GM12891 (cell line): ENCODE data around the gene GNPTAB.
"Not testable (repeated sequence)": the region's sequence is repeated elsewhere in the genome, so short reads cannot be mapped to it uniquely, and the experiment has no call there.

ENCODE experiments used
- DNase-seq: peaks from one replicate; pipeline ENCODE4 v3.0.0; 2011; ENCODE audit warnings: low spot score; ENCODE audit not compliant: insufficient read length
- FAIRE-seq: peaks from 2 replicates; lab custom pipeline; 2011; peaks lifted over from hg19 to GRCh38; lab: Jason Lieb, UNC
- PAX5 ChIP-seq: IDR thresholded peaks from 2 replicates; pipeline ENCODE4 v1.6.1; 2011; ENCODE audit warnings: low read length, moderate library complexity, mild to moderate bottlenecking; ENCODE audit not compliant: insufficient read depth, severe bottlenecking
- POLR2A ChIP-seq: IDR thresholded peaks from 2 replicates; pipeline ENCODE4 v1.6.1; 2011; ENCODE audit warnings: low read depth, low read length, control low read depth
- POLR2AphosphoS5 ChIP-seq: IDR thresholded peaks from 2 replicates; pipeline ENCODE4 v1.6.1; 2011; ENCODE audit warnings: low read depth, low read length, control low read depth
- POU2F2 ChIP-seq: IDR thresholded peaks from 2 replicates; pipeline ENCODE4 v1.6.1; 2011; ENCODE audit warnings: low read depth, mild to moderate bottlenecking, control low read depth, low read length, moderate library complexity
- SPI1 ChIP-seq: IDR thresholded peaks from 2 replicates; pipeline ENCODE4 v1.6.1; 2011; ENCODE audit warnings: low read depth, low read length, control low read depth
- TAF1 ChIP-seq: IDR thresholded peaks from 2 replicates; pipeline ENCODE4 v1.6.1; 2011; ENCODE audit warnings: low read depth, low read length, control low read depth

Gene GNPTAB

GRCh38 chr12:101866615-101867373 lies 36.0 kb upstream of the GNPTAB start:
- TF ChIP-seq TAF1 (no peak), POLR2A (no peak), POLR2AphosphoS5 (no peak), POU2F2 (no peak), SPI1 (no peak), PAX5 (no peak)
- no peak for DNase-seq
- FAIRE-seq, result no peak

- DNase-seq (no peak), FAIRE-seq (no peak)
- no peak for TF ChIP-seq POLR2AphosphoS5
- TF ChIP-seq POU2F2, result no peak
- no peak for TF ChIP-seq TAF1
- no peak for TF ChIP-seq POLR2A
- no peak for TF ChIP-seq SPI1
- TF ChIP-seq PAX5, result no peak
These were observed 33.2 kb upstream of the GNPTAB start for GRCh38 chr12:101863981-101864380.

GRCh38 chr12:101862245-101862644 lies 31.5 kb upstream of the GNPTAB start:
- no peak for FAIRE-seq
- no peak for DNase-seq
- TF ChIP-seq TAF1 (no peak), POLR2AphosphoS5 (no peak), PAX5 (no peak), SPI1 (no peak)

GRCh38 chr12:101861688-101862087 lies 30.9 kb upstream of the GNPTAB start:
- peak; percentile 5 for FAIRE-seq
- not testable (repeated sequence) for DNase-seq

- DNase-seq (no peak), FAIRE-seq (peak; percentile 9)
- TF ChIP-seq SPI1 (peak; percentile 41), POLR2A (no peak), POU2F2 (no peak)
These were observed 29.2 kb upstream of the GNPTAB start for GRCh38 chr12:101859664-101860607.

- FAIRE-seq (no peak), DNase-seq (no peak)
- TF ChIP-seq PAX5, result no peak
- no peak for TF ChIP-seq POU2F2
- TF ChIP-seq POLR2A, result no peak
- no peak for TF ChIP-seq SPI1
- TF ChIP-seq POLR2AphosphoS5, result no peak
- no peak for TF ChIP-seq TAF1
These were observed 27.6 kb upstream of the GNPTAB start for GRCh38 chr12:101858361-101858760.

- FAIRE-seq (peak; percentile 35), DNase-seq (no peak)
- no peak for TF ChIP-seq POU2F2
- TF ChIP-seq POLR2AphosphoS5, result no peak
- TF ChIP-seq PAX5, result no peak
- TF ChIP-seq SPI1, result no peak
- no peak for TF ChIP-seq TAF1
- TF ChIP-seq POLR2A, result no peak
These were observed 26.3 kb upstream of the GNPTAB start for GRCh38 chr12:101857043-101857558.

GRCh38 chr12:101856614-101857013 lies 25.9 kb upstream of the GNPTAB start:
- FAIRE-seq, result peak; percentile 71
- TF ChIP-seq PAX5 (peak; percentile 65), POU2F2 (0 out of 2 replicates have a peak, but pooled peaks have one; percentile 28)
- DNase-seq, result not testable (repeated sequence)

GRCh38 chr12:101855976-101856375 lies 25.2 kb upstream of the GNPTAB start:
- no peak for FAIRE-seq
- DNase-seq, result no peak
- TF ChIP-seq PAX5, result no peak
- no peak for TF ChIP-seq POU2F2
- no peak for TF ChIP-seq SPI1
- TF ChIP-seq POLR2A, result no peak
- TF ChIP-seq POLR2AphosphoS5, result no peak
- TF ChIP-seq TAF1, result no peak
